ENCODE results near the gene MED8. TPM values are rescaled to one million over a fixed set of nuclear protein-coding genes. Genes with fewer than 3 reads are reported as not detected.

The MED8 gene
- 10 to 100 TPM; 43.6 to 58.4 (median 50.8) TPM for total RNA-seq

GRCh38 chr1:43389326-43390313, at the start of gene MED8, which contains the start of gene SZT2:
Gene MED8 (minus strand): TSS chr1:43389800. CDS start chr1:43389764, 36 bp downstream.
Gene SZT2 (plus strand): TSS chr1:43389899. CDS start chr1:43389969, 70 bp downstream.
- 0 to 1% methylated on average over 42 to 65 of the region's 65 CpGs for WGBS, 2 donors
- no peak for TF ChIP-seq CTCF (IDR thresholded peaks at IDR 0.05)
- peak in 1 of 2 donors; percentile 47 for TF ChIP-seq POLR2A (IDR thresholded peaks at IDR 0.05)

GRCh38 chr1:43438953-43439581, 49.5 kb upstream of the MED8 start:
- no peak for TF ChIP-seq CTCF (IDR thresholded peaks at IDR 0.05)
- no peak for TF ChIP-seq POLR2A (IDR thresholded peaks at IDR 0.05)
- peak in 1 of 2 donors; percentile 81 for DNase-seq (ENCODE audit: low spot score in 2 of 2)
- no peak overlapping the region for H3K4me3 ChIP-seq (ENCODE audit: low read depth, poor library complexity, severe bottlenecking)
- intact Hi-C loops (cut with DNase I; ENCODE audit: low total_unique reads), result no loop called here
- 88 to 92% methylated on average over 10 of the region's 10 CpGs for WGBS, 2 donors

More at GRCh38 chr1:43389326-43390313, at the start of gene MED8, which contains the start of gene SZT2:
- peak; percentile 97 to 99 for DNase-seq (ENCODE audit: low spot score in 2 of 2)
- H3K4me3 ChIP-seq (ENCODE audit: low read depth, poor library complexity, severe bottlenecking), result peak within 1 kb of the TSS; percentile 84
- intact Hi-C loops (cut with DNase I; ENCODE audit: low total_unique reads), result no loop called here

GRCh38 chr1:43438576-43438952, 49.0 kb upstream of the MED8 start:
- TF ChIP-seq POLR2A (IDR thresholded peaks at IDR 0.05), result no peak
- TF ChIP-seq CTCF (IDR thresholded peaks at IDR 0.05), result no peak
- intact Hi-C loops (cut with DNase I; ENCODE audit: low total_unique reads), result no loop called here
- H3K4me3 ChIP-seq (ENCODE audit: low read depth, poor library complexity, severe bottlenecking), result no peak overlapping the region
- 96 to 97% methylated on average over 8 of the region's 8 CpGs for WGBS, 2 donors
- peak in 1 of 2 donors; percentile 69 for DNase-seq (ENCODE audit: low spot score in 2 of 2)

- intact Hi-C loops (cut with DNase I; ENCODE audit: low total_unique reads), result no loop called here
- TF ChIP-seq POLR2A (IDR thresholded peaks at IDR 0.05) (no peak), CTCF (IDR thresholded peaks at IDR 0.05) (no peak)
- WGBS, 2 donors, result 84 to 87% methylated on average over 3 of the region's 3 CpGs
These were observed 48.4 kb upstream of the MED8 start for GRCh38 chr1:43438006-43438405.

GRCh38 chr1:43437031-43437973, 47.7 kb upstream of the MED8 start:
- no peak for TF ChIP-seq POLR2A (IDR thresholded peaks at IDR 0.05)
- TF ChIP-seq CTCF (IDR thresholded peaks at IDR 0.05), result no peak
- WGBS, 2 donors, result 87 to 91% methylated on average over 20 of the region's 20 CpGs
- DNase-seq (ENCODE audit: low spot score in 2 of 2), result peak in 1 of 2 donors; percentile 73
- intact Hi-C loops (cut with DNase I; ENCODE audit: low total_unique reads), result no loop called here
- no peak overlapping the region for H3K4me3 ChIP-seq (ENCODE audit: low read depth, poor library complexity, severe bottlenecking)

More at GRCh38 chr1:43438006-43438405, 48.4 kb upstream of the MED8 start:
- no peak overlapping the region for H3K4me3 ChIP-seq (ENCODE audit: low read depth, poor library complexity, severe bottlenecking)
- peak in 1 of 2 donors; percentile 54 for DNase-seq (ENCODE audit: low spot score in 2 of 2)

Data from lower leg skin (tissue), 4 donors.